ENCODE data around the gene ZNF785.
"Not testable (repeated sequence)": the region's sequence is repeated elsewhere in the genome, so short reads cannot be mapped to it uniquely, and the experiment has no call there.

The ZNF785 gene

GRCh38 chr16:30561089-30561816 lies 24.2 kb downstream of the ZNF785 start:
- DNase-seq, result peak; percentile 42

- DNase-seq, result no peak
Observed at GRCh38 chr16:30559690-30560089, 25.8 kb downstream of the ZNF785 start.

GRCh38 chr16:30558789-30559377 lies 26.6 kb downstream of the ZNF785 start:
- no peak for DNase-seq

GRCh38 chr16:30557957-30558788 lies 27.3 kb downstream of the ZNF785 start, which contains the start of gene ZNF764:
TSS of gene ZNF764 (minus strand) at chr16:30558374. CDS start at chr16:30558182, 192 bp downstream.
- peak; percentile 97 for DNase-seq

GRCh38 chr16:30557707-30557956 lies 27.9 kb downstream of the ZNF785 start:
- no peak for DNase-seq

- DNase-seq, result no peak
Observed at GRCh38 chr16:30556125-30556473, 29.4 kb downstream of the ZNF785 start.

GRCh38 chr16:30555315-30556124 lies 30.0 kb downstream of the ZNF785 start:
- no peak for DNase-seq

GRCh38 chr16:30554557-30555314 lies 30.8 kb downstream of the ZNF785 start:
- DNase-seq, result no peak

- no peak for DNase-seq
Observed at GRCh38 chr16:30553393-30553899, 32.1 kb downstream of the ZNF785 start.

GRCh38 chr16:30552956-30553355 lies 32.5 kb downstream of the ZNF785 start:
- DNase-seq, result no peak

- DNase-seq, result peak; percentile 73
Observed at GRCh38 chr16:30551781-30552180, 33.7 kb downstream of the ZNF785 start.

- no peak for DNase-seq
Observed at GRCh38 chr16:30548416-30549253, 36.9 kb downstream of the ZNF785 start.

- no peak for DNase-seq
Observed at GRCh38 chr16:30546115-30546514, 39.4 kb downstream of the ZNF785 start.

- no peak for DNase-seq
Observed at GRCh38 chr16:30543067-30543466, 42.4 kb downstream of the ZNF785 start.

- DNase-seq, result no peak
Observed at GRCh38 chr16:30541502-30542329, 43.8 kb downstream of the ZNF785 start.

GRCh38 chr16:30540916-30541464 lies 44.5 kb downstream of the ZNF785 start:
- DNase-seq, result not testable (repeated sequence)

- DNase-seq, result not testable (repeated sequence)
Observed at GRCh38 chr16:30539986-30540526, 45.4 kb downstream of the ZNF785 start.

- no peak for DNase-seq
Observed at GRCh38 chr16:30539000-30539964, 46.2 kb downstream of the ZNF785 start.

Measured in stimulated activated CD8-positive, alpha-beta memory T cell treated with anti-CD3 and anti-CD28 coated beads, Interleukin-4, amount 100 ng/mL, for 48 hours (primary cell).